ENCODE measurements around the gene UBE3B.
"Not testable (repeated sequence)": the region's sequence is repeated elsewhere in the genome, so short reads cannot be mapped to it uniquely, and the experiment has no call there.

Gene UBE3B

GRCh38 chr12:109477185-109477962 lies at the start of gene UBE3B, which contains the start of gene KCTD10:
TSS of gene UBE3B (plus strand) at chr12:109477634. CDS start at chr12:109483552, 5,918 bp downstream.
TSS of gene KCTD10 (minus strand) at chr12:109477300. CDS start at chr12:109477262, 38 bp downstream.
- DNase-seq: peak; percentile 96
- in situ Hi-C loops (cut with HindIII; ENCODE audit: low pct_ligation_motif_present, low pct_unique_long_range_greater_than_20kb, low sequenced_read_pairs): no loop called here

DNA sequence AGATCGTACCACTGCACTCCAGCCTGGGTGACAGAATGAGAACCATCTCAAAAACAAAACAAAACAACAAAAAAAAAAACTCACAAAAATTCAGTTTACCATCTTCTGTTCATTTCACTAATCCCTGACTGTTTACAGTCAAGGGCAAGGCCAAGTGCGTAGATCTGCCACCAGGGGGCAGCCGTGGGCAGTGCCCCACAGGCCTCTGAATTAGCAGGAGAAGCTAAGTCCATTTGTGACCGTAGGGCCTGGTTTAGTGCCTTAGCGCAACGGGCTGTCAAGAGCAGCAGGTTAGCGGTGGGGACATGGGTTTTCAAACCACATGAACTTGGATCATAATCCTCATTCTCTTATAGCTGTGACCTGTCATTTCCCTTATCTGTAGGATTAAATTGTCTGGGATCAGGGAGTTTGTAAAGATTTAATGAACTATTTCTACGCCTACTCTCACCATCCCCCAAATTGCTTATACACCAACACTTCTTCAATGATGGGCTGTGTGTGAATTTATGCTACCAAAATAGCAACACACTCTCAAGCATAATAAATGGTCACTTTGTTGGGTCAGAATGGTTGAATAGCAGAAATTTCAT lies 49.3 kb upstream of the UBE3B start:
- peak; percentile 84 for DNase-seq
- in situ Hi-C loops (cut with HindIII; ENCODE audit: low pct_ligation_motif_present, low pct_unique_long_range_greater_than_20kb, low sequenced_read_pairs): no loop called here

- in situ Hi-C loops (cut with HindIII; ENCODE audit: low pct_ligation_motif_present, low pct_unique_long_range_greater_than_20kb, low sequenced_read_pairs); DNase-seq: not testable (repeated sequence)
Measured at GRCh38 chr12:109428804-109429203, 48.6 kb upstream of the UBE3B start.

GRCh38 chr12:109430244-109430643 lies 47.2 kb upstream of the UBE3B start:
- in situ Hi-C loops (cut with HindIII; ENCODE audit: low pct_ligation_motif_present, low pct_unique_long_range_greater_than_20kb, low sequenced_read_pairs): no loop called here
- no peak for DNase-seq

DNA sequence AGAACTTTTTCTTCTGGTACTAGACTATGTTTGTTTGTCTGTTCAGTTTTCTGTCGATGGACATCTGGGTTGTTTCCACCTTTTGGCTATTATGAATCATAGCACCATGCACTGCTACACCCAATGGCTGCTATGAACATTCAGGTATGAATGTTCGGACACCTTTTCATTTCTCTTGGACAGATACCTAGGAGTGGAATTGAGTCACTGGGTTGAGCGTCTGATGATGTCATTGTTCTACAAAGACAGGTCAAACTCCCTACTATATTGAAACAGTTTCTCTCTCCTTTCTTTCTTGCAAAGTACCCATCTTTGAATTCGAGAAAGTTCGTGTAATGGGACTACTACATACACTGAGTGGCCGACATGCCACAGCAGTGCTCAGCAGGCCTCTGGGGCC lies 45.0 kb upstream of the UBE3B start:
- DNase-seq: no peak
- in situ Hi-C loops (cut with HindIII; ENCODE audit: low pct_ligation_motif_present, low pct_unique_long_range_greater_than_20kb, low sequenced_read_pairs): no loop called here

GRCh38 chr12:109432842-109433304 lies 44.6 kb upstream of the UBE3B start:
- DNase-seq: peak; percentile 86
- in situ Hi-C loops (cut with HindIII; ENCODE audit: low pct_ligation_motif_present, low pct_unique_long_range_greater_than_20kb, low sequenced_read_pairs): no loop called here

- in situ Hi-C loops (cut with HindIII; ENCODE audit: low pct_ligation_motif_present, low pct_unique_long_range_greater_than_20kb, low sequenced_read_pairs): no loop called here
Measured at GRCh38 chr12:109433618-109434017, 43.8 kb upstream of the UBE3B start.

GRCh38 chr12:109434582-109434981 lies 42.9 kb upstream of the UBE3B start:
- in situ Hi-C loops (cut with HindIII; ENCODE audit: low pct_ligation_motif_present, low pct_unique_long_range_greater_than_20kb, low sequenced_read_pairs): no loop called here
- no peak for DNase-seq

More at GRCh38 chr12:109433618-109434017, 43.8 kb upstream of the UBE3B start:
- DNase-seq: peak; percentile 23

GRCh38 chr12:109435428-109436187 lies 41.8 kb upstream of the UBE3B start:
- no peak for DNase-seq
- in situ Hi-C loops (cut with HindIII; ENCODE audit: low pct_ligation_motif_present, low pct_unique_long_range_greater_than_20kb, low sequenced_read_pairs): no loop called here

GRCh38 chr12:109436188-109436560 lies 41.3 kb upstream of the UBE3B start:
- in situ Hi-C loops (cut with HindIII; ENCODE audit: low pct_ligation_motif_present, low pct_unique_long_range_greater_than_20kb, low sequenced_read_pairs): no loop called here
- DNase-seq: no peak

DNA sequence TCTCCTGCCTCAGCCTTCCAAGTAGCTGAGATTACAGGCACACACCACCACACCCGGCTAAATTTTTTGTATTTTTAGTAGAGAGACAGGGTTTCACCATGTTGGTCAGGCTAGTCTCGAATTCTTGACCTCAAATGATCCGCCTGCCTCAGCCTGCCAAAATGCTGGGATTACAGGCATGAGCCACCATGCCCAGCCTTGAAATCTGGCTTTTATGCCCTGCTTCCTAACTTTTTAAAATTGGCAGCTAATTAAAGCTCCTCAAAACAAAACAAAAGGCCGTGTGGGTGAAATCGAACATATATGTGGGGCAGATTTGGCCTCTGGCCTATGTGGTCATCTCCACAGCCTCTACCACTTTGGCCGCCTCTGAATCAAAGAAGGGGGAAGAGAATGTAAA lies 38.3 kb upstream of the UBE3B start:
- in situ Hi-C loops (cut with HindIII; ENCODE audit: low pct_ligation_motif_present, low pct_unique_long_range_greater_than_20kb, low sequenced_read_pairs): no loop called here
- DNase-seq: no peak

GRCh38 chr12:109439951-109440350 lies 37.5 kb upstream of the UBE3B start:
- DNase-seq; in situ Hi-C loops (cut with HindIII; ENCODE audit: low pct_ligation_motif_present, low pct_unique_long_range_greater_than_20kb, low sequenced_read_pairs): not testable (repeated sequence)

DNA sequence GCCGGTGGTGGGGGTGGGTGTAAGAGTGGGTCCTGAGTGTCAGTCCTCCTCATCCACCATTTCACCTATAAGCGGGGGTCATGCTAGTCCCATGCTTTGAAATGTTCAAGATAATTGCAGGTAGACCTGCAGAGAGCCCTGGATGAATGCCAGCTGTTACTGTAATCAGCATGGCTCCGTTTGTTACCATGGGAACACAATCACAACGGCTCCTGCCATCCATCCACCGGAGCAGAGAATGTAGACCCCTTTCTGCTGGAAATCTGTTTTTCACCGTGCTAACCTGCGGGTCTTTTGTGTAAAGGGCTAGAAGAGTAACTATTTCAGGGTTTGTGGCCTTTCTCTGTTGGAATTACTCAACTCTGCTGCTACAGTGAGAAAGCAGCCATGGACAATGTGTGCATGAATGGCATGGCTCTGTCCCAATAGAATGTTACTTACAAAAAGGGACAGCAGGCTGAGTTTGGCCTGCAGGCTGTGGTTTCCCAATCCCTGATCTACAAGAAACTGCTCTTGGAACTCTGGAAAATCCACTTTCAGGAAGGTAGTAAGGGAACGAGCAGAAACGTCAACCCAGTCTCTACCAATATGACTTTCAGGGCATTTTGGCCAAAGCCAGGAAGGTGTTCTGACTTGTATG lies 36.5 kb upstream of the UBE3B start:
- in situ Hi-C loops (cut with HindIII; ENCODE audit: low pct_ligation_motif_present, low pct_unique_long_range_greater_than_20kb, low sequenced_read_pairs): no loop called here
- DNase-seq: no peak

DNA sequence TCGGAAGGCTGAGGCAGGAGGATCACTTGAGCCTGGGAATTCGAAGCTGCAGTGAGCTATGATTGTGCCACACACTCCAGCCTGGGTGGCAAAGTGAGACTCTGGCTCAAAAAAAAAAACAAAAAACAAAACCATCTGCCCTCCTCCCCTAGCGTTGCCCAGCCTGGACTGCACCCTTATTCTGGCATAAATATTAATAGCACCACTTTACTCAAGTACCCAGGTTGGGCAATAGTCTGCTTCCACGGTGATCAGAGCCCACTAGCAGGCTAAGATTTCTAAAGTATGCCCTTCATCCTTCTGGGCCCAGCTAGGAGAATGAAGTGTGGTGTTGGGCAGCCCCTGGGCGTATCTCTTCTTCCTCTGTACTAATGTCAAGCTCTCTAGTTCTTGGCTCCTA lies 33.6 kb upstream of the UBE3B start:
- in situ Hi-C loops (cut with HindIII; ENCODE audit: low pct_ligation_motif_present, low pct_unique_long_range_greater_than_20kb, low sequenced_read_pairs): no loop called here
- DNase-seq: no peak

- in situ Hi-C loops (cut with HindIII; ENCODE audit: low pct_ligation_motif_present, low pct_unique_long_range_greater_than_20kb, low sequenced_read_pairs): no loop called here
- DNase-seq: no peak
Measured at GRCh38 chr12:109444259-109444658, 33.2 kb upstream of the UBE3B start.

DNA sequence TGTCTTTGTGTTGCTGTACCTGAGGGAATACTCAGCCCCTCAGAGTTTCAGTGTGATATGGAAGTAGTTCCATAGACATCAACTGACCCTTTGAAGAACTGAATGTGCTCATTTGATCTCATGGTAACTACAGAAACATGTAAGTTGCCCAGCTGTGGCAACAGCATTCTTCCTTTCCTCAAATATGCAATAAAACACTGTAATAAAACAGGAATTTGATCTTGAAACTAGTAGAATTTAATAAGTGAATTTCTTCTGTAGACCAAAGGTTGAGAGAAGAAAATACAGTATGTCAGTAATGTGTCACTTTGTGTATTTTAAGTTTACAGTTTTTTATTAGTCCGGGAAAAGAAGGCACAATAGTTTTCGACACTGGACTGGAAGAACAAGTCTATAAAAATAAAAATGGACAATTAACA lies 32.2 kb upstream of the UBE3B start:
- in situ Hi-C loops (cut with HindIII; ENCODE audit: low pct_ligation_motif_present, low pct_unique_long_range_greater_than_20kb, low sequenced_read_pairs): no loop called here
- DNase-seq: no peak

DNA sequence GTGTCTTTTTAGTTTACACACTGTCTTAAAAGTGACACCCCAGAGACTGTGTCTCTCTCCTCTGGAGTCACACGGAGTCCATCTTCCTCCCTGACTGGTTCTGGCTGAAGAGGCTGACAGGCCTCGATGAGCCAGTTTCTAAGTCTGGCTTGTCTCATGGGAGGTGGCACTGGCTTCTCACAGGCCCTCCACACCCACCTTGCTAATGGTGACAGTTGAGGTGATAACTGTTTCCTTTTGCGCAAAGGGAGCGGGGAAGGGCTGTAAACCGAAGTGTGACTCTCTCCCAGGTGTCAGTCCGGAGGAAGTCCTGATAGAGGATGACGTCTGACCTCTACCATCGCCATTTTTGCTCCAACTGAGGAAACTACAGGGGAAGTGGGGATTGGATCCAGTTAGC lies 30.6 kb upstream of the UBE3B start:
- DNase-seq: no peak
- in situ Hi-C loops (cut with HindIII; ENCODE audit: low pct_ligation_motif_present, low pct_unique_long_range_greater_than_20kb, low sequenced_read_pairs): no loop called here

- in situ Hi-C loops (cut with HindIII; ENCODE audit: low pct_ligation_motif_present, low pct_unique_long_range_greater_than_20kb, low sequenced_read_pairs): no loop called here
Measured at GRCh38 chr12:109447482-109447881, 30.0 kb upstream of the UBE3B start.

DNA sequence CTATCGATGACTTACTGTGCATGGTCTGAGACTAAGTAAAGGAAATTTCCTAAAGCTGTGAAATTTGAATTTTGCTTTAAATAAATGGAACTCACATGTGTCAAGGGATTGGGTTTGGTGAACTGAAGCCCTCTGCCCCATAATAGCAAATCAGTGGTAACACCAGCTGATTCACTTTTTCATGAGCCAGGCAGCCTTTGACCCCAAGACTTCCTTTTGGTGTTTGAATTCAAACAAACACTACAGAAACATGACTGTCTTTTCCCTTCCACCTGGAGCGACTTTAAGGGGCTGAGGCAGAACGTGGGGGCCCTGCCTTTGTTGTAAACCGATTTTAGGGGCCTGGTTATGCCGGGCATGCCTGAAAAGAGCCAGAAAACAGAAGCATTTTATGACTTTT lies 29.2 kb upstream of the UBE3B start:
- no peak for DNase-seq
- in situ Hi-C loops (cut with HindIII; ENCODE audit: low pct_ligation_motif_present, low pct_unique_long_range_greater_than_20kb, low sequenced_read_pairs): no loop called here

More at GRCh38 chr12:109447482-109447881, 30.0 kb upstream of the UBE3B start:
- DNase-seq: no peak

Data from ACHN (cell line).